Left ventricle myocardium inferior (tissue), 1 donor: ENCODE data around the gene DHRS3. TPM values are rescaled to one million over a fixed set of nuclear protein-coding genes. Genes with fewer than 3 reads are reported as not detected.

Source experiments
- DNase-seq: peaks from one replicate; pipeline ENCODE4 v3.0.0-alpha.2; 2020
- H3K27ac ChIP-seq: fragments of 200-600 bp; replicated peaks from 2 replicates; pipeline ENCODE4 v1.8.0; 2021
- H3K27me3 ChIP-seq: fragments of 200-600 bp; 2 replicates; pipeline ENCODE4 v1.8.0; 2021; ENCODE audit warnings: low read depth
- H3K36me3 ChIP-seq: fragments of 200-600 bp; 2 replicates; pipeline ENCODE4 v1.8.0; 2021
- H3K4me1 ChIP-seq: fragments of 200-600 bp; 2 replicates; pipeline ENCODE4 v1.8.0; 2021
- H3K4me3 ChIP-seq: fragments of 200-600 bp; 2 replicates; pipeline ENCODE4 v1.8.0; 2021; ENCODE audit warnings: mild to moderate bottlenecking, moderate library complexity
- H3K9me3 ChIP-seq: fragments of 200-600 bp; replicated peaks from 2 replicates; pipeline ENCODE4 v1.8.0; 2021
- CTCF ChIP-seq: fragments of 200-600 bp; IDR thresholded peaks from 2 replicates; pipeline ENCODE4 v1.8.0; 2021; ENCODE audit warnings: antibody characterized with exemption, mild to moderate bottlenecking, borderline replicate concordance
- intact Hi-C: fragments of 100-400 bp; cut with micrococcal nuclease; formaldehyde crosslinking; loops from one replicate; pipeline ENCODE4 v1.11.0; 2022
- total RNA-seq: library from RNA; stranded (reverse); fragmentation: NEBNext Ultra II Directional; extraction: Animal tissue kit (Norgen Biotek cat#: 25700); gene quantifications from one replicate; pipeline ENCODE4 v1.2.1, GENCODE V29; 2021
- donor health status: DM: no; HTN: yes; CAD: no; lungs with severe emphysema.

Gene DHRS3
- total RNA-seq, 1 donor from 2014 or later: 89.7 TPM

GRCh38 chr1:12588695-12589094, 29.3 kb downstream of the DHRS3 start:
- intact Hi-C loops: no loop called here
- Histone ChIP-seq H3K36me3 (peaks cover 13% of the 10 kb centered on the region), H3K4me3 (no peak overlapping the region), H3K27me3 (no peaks in the 10 kb centered on the region), H3K4me1 (peaks cover 81% of the 10 kb centered on the region), H3K9me3 (no peaks in the 10 kb centered on the region), H3K27ac (peak overlapping the region; percentile 93)
- TF ChIP-seq CTCF: no peak
- DNase-seq: no peak

GRCh38 chr1:12587981-12588640, 29.9 kb downstream of the DHRS3 start:
- intact Hi-C loops: no loop called here
- no peak for TF ChIP-seq CTCF
- Histone ChIP-seq H3K36me3 (peaks cover 13% of the 10 kb centered on the region), H3K27ac (no peak overlapping the region), H3K4me3 (no peak overlapping the region), H3K27me3 (no peaks in the 10 kb centered on the region), H3K9me3 (no peaks in the 10 kb centered on the region), H3K4me1 (peaks cover 75% of the 10 kb centered on the region)
- no peak for DNase-seq

- DNase-seq: no peak
- intact Hi-C loops: no loop called here
- Histone ChIP-seq H3K27ac (no peak overlapping the region), H3K9me3 (no peaks in the 10 kb centered on the region), H3K36me3 (peaks cover 16% of the 10 kb centered on the region), H3K4me3 (no peak overlapping the region), H3K27me3 (no peaks in the 10 kb centered on the region), H3K4me1 (peaks cover 62% of the 10 kb centered on the region)
- no peak for TF ChIP-seq CTCF
These were observed 31.8 kb downstream of the DHRS3 start for GRCh38 chr1:12585951-12586942.

GRCh38 chr1:12585536-12585935, 32.5 kb downstream of the DHRS3 start:
- DNase-seq: no peak
- Histone ChIP-seq H3K36me3 (peaks cover 21% of the 10 kb centered on the region), H3K27me3 (no peaks in the 10 kb centered on the region), H3K9me3 (no peaks in the 10 kb centered on the region), H3K4me3 (no peak overlapping the region), H3K27ac (no peak overlapping the region), H3K4me1 (peaks cover 62% of the 10 kb centered on the region)
- intact Hi-C loops: no loop called here
- no peak for TF ChIP-seq CTCF

- intact Hi-C loops: no loop called here
- Histone ChIP-seq H3K4me1 (peaks cover 62% of the 10 kb centered on the region), H3K27ac (no peak overlapping the region), H3K4me3 (no peak overlapping the region), H3K36me3 (peaks cover 27% of the 10 kb centered on the region), H3K9me3 (no peaks in the 10 kb centered on the region), H3K27me3 (no peaks in the 10 kb centered on the region)
- TF ChIP-seq CTCF: no peak
- DNase-seq: no peak
These were observed 33.0 kb downstream of the DHRS3 start for GRCh38 chr1:12584900-12585525.
